ENCODE data around the gene POLA2.

The POLA2 gene

GRCh38 chr11:65280646-65281045 lies 18.9 kb downstream of the POLA2 start:
- DNase-seq (ENCODE audit: low read depth in 2 of 3, low spot score in 1 of 3), result no peak

- DNase-seq (ENCODE audit: low read depth in 2 of 3, low spot score in 1 of 3), result no peak
Measured at GRCh38 chr11:65286686-65287085, 24.9 kb downstream of the POLA2 start.

- no peak for DNase-seq (ENCODE audit: low read depth in 2 of 3, low spot score in 1 of 3)
Measured at GRCh38 chr11:65287601-65288000, 25.8 kb downstream of the POLA2 start.

GRCh38 chr11:65288706-65289536 lies 27.2 kb downstream of the POLA2 start:
- DNase-seq (ENCODE audit: low read depth in 2 of 3, low spot score in 1 of 3), result no peak

- no peak for DNase-seq (ENCODE audit: low read depth in 2 of 3, low spot score in 1 of 3)
Measured at GRCh38 chr11:65290448-65291165, 28.8 kb downstream of the POLA2 start.

- DNase-seq (ENCODE audit: low read depth in 2 of 3, low spot score in 1 of 3), result no peak
Measured at GRCh38 chr11:65291613-65292012, 29.9 kb downstream of the POLA2 start.

GRCh38 chr11:65292890-65293289 lies 31.1 kb downstream of the POLA2 start:
- no peak for DNase-seq (ENCODE audit: low read depth in 2 of 3, low spot score in 1 of 3)

- no peak for DNase-seq (ENCODE audit: low read depth in 2 of 3, low spot score in 1 of 3)
Measured at GRCh38 chr11:65293909-65294381, 32.2 kb downstream of the POLA2 start.

- DNase-seq (ENCODE audit: low read depth in 2 of 3, low spot score in 1 of 3), result no peak
Measured at GRCh38 chr11:65295001-65295400, 33.2 kb downstream of the POLA2 start.

- no peak for DNase-seq (ENCODE audit: low read depth in 2 of 3, low spot score in 1 of 3)
Measured at GRCh38 chr11:65295571-65296341, 34.0 kb downstream of the POLA2 start.

GRCh38 chr11:65297026-65297672 lies 35.4 kb downstream of the POLA2 start:
- DNase-seq (ENCODE audit: low read depth in 2 of 3, low spot score in 1 of 3), result no peak

GRCh38 chr11:65298131-65298535 lies 36.4 kb downstream of the POLA2 start:
- DNase-seq (ENCODE audit: low read depth in 2 of 3, low spot score in 1 of 3), result no peak

GRCh38 chr11:65298655-65299179 lies 37.0 kb downstream of the POLA2 start:
- no peak for DNase-seq (ENCODE audit: low read depth in 2 of 3, low spot score in 1 of 3)

GRCh38 chr11:65300621-65301275 lies 39.0 kb downstream of the POLA2 start:
- DNase-seq (ENCODE audit: low read depth in 2 of 3, low spot score in 1 of 3), result no peak

GRCh38 chr11:65301491-65302329 lies 39.9 kb downstream of the POLA2 start:
- no peak for DNase-seq (ENCODE audit: low read depth in 2 of 3, low spot score in 1 of 3)

- no peak for DNase-seq (ENCODE audit: low read depth in 2 of 3, low spot score in 1 of 3)
Measured at GRCh38 chr11:65303555-65303954, 41.8 kb downstream of the POLA2 start.

- no peak for DNase-seq (ENCODE audit: low read depth in 2 of 3, low spot score in 1 of 3)
Measured at GRCh38 chr11:65304110-65304509, 42.3 kb downstream of the POLA2 start.

- DNase-seq (ENCODE audit: low read depth in 2 of 3, low spot score in 1 of 3), result no peak
Measured at GRCh38 chr11:65304613-65305012, 42.9 kb downstream of the POLA2 start.

GRCh38 chr11:65305501-65306268 lies 43.9 kb downstream of the POLA2 start:
- no peak for DNase-seq (ENCODE audit: low read depth in 2 of 3, low spot score in 1 of 3)
